Panc1 (cell line): Measurements from ENCODE around the gene ARL11.

Experiments used
- CTCF ChIP-seq: fragments of 450-650 bp; IDR thresholded peaks from 2 replicates; pipeline ENCODE4 v1.5.1; 2017; ENCODE audit warnings: mild to moderate bottlenecking
- POLR2AphosphoS5 ChIP-seq: IDR thresholded peaks from 2 replicates; pipeline ENCODE4 v1.6.1; 2012; ENCODE audit warnings: mild to moderate bottlenecking, low read depth, low read length, moderate library complexity
- SIN3A ChIP-seq: IDR thresholded peaks from 2 replicates; pipeline ENCODE4 v1.6.1; 2012; ENCODE audit warnings: low read depth, mild to moderate bottlenecking, low read length, moderate library complexity, borderline replicate concordance; ENCODE audit not compliant: insufficient read depth
- TF ChIP-seq, protein P1 (sequence below), 2 experiments: IDR thresholded peaks; 2 replicates each; pipeline ENCODE4 v1.6.1; 2011 to 2012; ENCODE audit warnings: low read depth in 2 of 2, control low read depth in 1 of 2, low read length in 1 of 2, mild to moderate bottlenecking in 1 of 2, moderate library complexity in 1 of 2; ENCODE audit not compliant: insufficient read depth in 1 of 2

- TF ChIP-seq CTCF (no peak), SIN3A (no peak), POLR2AphosphoS5 (no peak)
- TF ChIP-seq, protein P1, sequence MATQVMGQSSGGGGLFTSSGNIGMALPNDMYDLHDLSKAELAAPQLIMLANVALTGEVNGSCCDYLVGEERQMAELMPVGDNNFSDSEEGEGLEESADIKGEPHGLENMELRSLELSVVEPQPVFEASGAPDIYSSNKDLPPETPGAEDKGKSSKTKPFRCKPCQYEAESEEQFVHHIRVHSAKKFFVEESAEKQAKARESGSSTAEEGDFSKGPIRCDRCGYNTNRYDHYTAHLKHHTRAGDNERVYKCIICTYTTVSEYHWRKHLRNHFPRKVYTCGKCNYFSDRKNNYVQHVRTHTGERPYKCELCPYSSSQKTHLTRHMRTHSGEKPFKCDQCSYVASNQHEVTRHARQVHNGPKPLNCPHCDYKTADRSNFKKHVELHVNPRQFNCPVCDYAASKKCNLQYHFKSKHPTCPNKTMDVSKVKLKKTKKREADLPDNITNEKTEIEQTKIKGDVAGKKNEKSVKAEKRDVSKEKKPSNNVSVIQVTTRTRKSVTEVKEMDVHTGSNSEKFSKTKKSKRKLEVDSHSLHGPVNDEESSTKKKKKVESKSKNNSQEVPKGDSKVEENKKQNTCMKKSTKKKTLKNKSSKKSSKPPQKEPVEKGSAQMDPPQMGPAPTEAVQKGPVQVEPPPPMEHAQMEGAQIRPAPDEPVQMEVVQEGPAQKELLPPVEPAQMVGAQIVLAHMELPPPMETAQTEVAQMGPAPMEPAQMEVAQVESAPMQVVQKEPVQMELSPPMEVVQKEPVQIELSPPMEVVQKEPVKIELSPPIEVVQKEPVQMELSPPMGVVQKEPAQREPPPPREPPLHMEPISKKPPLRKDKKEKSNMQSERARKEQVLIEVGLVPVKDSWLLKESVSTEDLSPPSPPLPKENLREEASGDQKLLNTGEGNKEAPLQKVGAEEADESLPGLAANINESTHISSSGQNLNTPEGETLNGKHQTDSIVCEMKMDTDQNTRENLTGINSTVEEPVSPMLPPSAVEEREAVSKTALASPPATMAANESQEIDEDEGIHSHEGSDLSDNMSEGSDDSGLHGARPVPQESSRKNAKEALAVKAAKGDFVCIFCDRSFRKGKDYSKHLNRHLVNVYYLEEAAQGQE (IDR thresholded peaks at IDR 0.05; ENCODE audit: insufficient read depth in 1 of 2, low read depth in 2 of 2, low read length in 1 of 2), result no peak
Observed at GRCh38 chr13:49579501-49579900, 48.8 kb upstream of the ARL11 start.
